Measurements from ENCODE around the gene ART4.

GRCh38 chr12:14780859-14781258 is 62.5 kb downstream of the ART4 start:
- TF ChIP-seq CTCF (IDR thresholded peaks at IDR 0.05) (no peak), POLR2A (IDR thresholded peaks at IDR 0.05) (no peak)
